GM10266 (cell line): ENCODE data around the gene LNX2.
A peak's percentile ranks its signal among the peaks of the same experiment; 100 is the strongest.

ENCODE experiments used
- DNase-seq: peaks from one replicate; pipeline ENCODE4 v3.0.0; 2012; ENCODE audit errors: extremely low spot score
- CTCF ChIP-seq: IDR thresholded peaks from 2 replicates; pipeline ENCODE4 v1.5.1; 2012; ENCODE audit warnings: mild to moderate bottlenecking, low read depth; ENCODE audit not compliant: control insufficient read depth, insufficient read depth; ENCODE audit errors: missing control alignments

Gene LNX2

GRCh38 chr13:27622102-27622820, 1.9 kb upstream of the LNX2 start:
- no peak for DNase-seq
- no peak for TF ChIP-seq CTCF

GRCh38 chr13:27621366-27622101, 1.2 kb upstream of the LNX2 start, which contains the start of gene POLR1D:
TSS of gene POLR1D (plus strand) at chr13:27621892. CDS start at chr13:27621984, 92 bp downstream.
- TF ChIP-seq CTCF: no peak
- DNase-seq: peak; percentile 92

GRCh38 chr13:27621116-27621365, 712 bp upstream of the LNX2 start:
- TF ChIP-seq CTCF: no peak
- DNase-seq: no peak

- peak; percentile 55 for DNase-seq
- TF ChIP-seq CTCF: no peak
These were observed 477 bp downstream of the LNX2 start for GRCh38 chr13:27619728-27620376.

- TF ChIP-seq CTCF: no peak
- DNase-seq: no peak
These were observed 1.1 kb downstream of the LNX2 start for GRCh38 chr13:27619093-27619727.

- DNase-seq: no peak
- TF ChIP-seq CTCF: no peak
These were observed 2.4 kb downstream of the LNX2 start for GRCh38 chr13:27617881-27618321.
